Hepatocyte (in vitro differentiated cells): ENCODE results near the gene UBXN2A.

Source experiments
- CTCF ChIP-seq: fragments of 200-600 bp; sonication (generic); IDR thresholded peaks from 2 replicates; pipeline ENCODE4 v1.5.1; 2016; ENCODE audit warnings: antibody characterized with exemption, mild to moderate bottlenecking; ENCODE audit not compliant: poor library complexity
- EZH2 ChIP-seq: fragments of 200-600 bp; sonication (generic); IDR thresholded peaks from 2 replicates; pipeline ENCODE4 v1.6.1; 2016; ENCODE audit warnings: antibody characterized with exemption, mild to moderate bottlenecking, borderline replicate concordance
- EZH2phosphoT487 ChIP-seq: fragments of 200-600 bp; sonication (generic); IDR thresholded peaks from one replicate; pipeline ENCODE4 v1.6.1; 2018; ENCODE audit warnings: antibody characterized with exemption, mild to moderate bottlenecking, low read depth, moderate library complexity; ENCODE audit not compliant: unreplicated experiment, severe bottlenecking

GRCh38 chr2:23939987-23940717 lies at the start of gene UBXN2A:
- TF ChIP-seq EZH2 = no peak
- TF ChIP-seq CTCF = no peak
- no peak for TF ChIP-seq EZH2phosphoT487
